ENCODE data around the gene TMEM59L.
"Not testable (repeated sequence)": the region's sequence is repeated elsewhere in the genome, so short reads cannot be mapped to it uniquely, and the experiment has no call there.

The TMEM59L gene

DNA sequence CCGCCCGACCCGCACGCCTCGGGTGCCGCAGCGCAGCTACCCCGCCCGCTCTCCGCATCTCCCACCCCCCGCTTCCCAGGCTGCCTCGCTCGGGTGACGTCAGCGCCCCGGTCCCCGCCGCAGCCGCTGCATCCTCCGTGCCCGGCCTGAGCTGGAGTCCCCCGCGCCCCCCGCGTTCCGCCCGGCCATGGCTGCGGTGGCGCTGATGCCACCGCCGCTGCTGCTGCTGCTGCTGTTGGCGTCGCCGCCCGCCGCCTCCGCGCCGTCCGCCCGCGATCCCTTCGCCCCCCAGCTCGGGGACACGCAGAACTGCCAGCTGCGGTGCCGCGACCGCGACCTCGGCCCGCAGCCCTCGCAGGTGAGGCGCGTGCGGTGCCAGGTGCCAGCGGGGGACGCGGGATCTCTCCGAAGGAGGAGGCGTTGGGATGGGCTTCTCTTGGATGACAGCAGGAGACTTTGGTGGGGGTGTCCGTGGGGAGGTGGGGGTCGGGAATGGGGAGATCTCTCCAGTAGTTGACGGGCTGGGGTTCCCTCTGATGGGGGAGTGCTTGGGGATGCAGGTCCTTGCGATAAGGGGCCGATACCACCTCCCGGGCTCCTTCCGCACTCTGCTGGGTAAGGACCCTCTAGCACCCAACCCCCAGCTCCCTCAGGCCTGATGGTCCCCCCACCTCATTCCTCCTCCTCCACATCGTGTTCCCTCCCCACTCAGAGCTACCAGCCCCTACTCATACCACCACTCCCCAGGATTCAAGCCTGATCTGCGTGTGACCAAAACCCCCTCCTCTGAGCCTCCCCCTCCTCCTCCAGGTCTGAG is at the start of gene TMEM59L:
Gene TMEM59L, plus strand, starts transcription at position 99 of the 817 bp plus-strand sequence. Its CDS starts 89 bp downstream, at position 188.
- no peak for DNase-seq

- no peak for DNase-seq
These were observed 45.7 kb upstream of the TMEM59L start for GRCh38 chr19:18566953-18567352.

GRCh38 chr19:18568367-18568766 is 44.3 kb upstream of the TMEM59L start:
- DNase-seq: no peak

- DNase-seq: peak; percentile 96
These were observed 40.9 kb upstream of the TMEM59L start, which contains the start of gene UBA52 for GRCh38 chr19:18571564-18572344. Gene UBA52 (plus strand): TSS chr19:18571857. CDS start chr19:18573301, 1,444 bp downstream.

GRCh38 chr19:18574691-18575291 is 37.9 kb upstream of the TMEM59L start:
- DNase-seq: no peak

GRCh38 chr19:18576383-18576782 is 36.3 kb upstream of the TMEM59L start:
- DNase-seq: no peak

GRCh38 chr19:18577365-18577914 is 35.2 kb upstream of the TMEM59L start:
- no peak for DNase-seq

- DNase-seq: no peak
These were observed 32.4 kb upstream of the TMEM59L start for GRCh38 chr19:18580311-18580710.

- DNase-seq: no peak
These were observed 26.4 kb upstream of the TMEM59L start for GRCh38 chr19:18586306-18586705.

DNA sequence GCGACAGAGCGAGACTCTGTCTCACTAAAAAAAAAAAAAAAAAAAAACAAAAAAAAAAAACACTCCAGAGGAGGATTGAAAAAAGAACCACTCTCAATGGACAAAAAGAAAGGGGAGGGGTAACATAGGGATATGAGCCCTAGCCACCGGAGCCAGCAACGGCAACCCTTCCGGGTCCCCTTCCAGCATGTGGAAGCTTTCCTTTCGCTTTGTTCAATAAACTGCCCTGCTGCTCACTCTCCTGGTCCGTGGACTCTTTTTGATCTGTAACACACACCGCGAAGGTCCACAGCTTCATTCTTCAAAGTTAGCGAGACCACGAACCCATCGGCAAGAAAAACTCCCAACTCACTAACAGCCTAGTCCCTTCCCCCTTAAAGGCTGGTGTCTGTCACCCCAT is 25.1 kb upstream of the TMEM59L start:
- DNase-seq: no peak

DNA sequence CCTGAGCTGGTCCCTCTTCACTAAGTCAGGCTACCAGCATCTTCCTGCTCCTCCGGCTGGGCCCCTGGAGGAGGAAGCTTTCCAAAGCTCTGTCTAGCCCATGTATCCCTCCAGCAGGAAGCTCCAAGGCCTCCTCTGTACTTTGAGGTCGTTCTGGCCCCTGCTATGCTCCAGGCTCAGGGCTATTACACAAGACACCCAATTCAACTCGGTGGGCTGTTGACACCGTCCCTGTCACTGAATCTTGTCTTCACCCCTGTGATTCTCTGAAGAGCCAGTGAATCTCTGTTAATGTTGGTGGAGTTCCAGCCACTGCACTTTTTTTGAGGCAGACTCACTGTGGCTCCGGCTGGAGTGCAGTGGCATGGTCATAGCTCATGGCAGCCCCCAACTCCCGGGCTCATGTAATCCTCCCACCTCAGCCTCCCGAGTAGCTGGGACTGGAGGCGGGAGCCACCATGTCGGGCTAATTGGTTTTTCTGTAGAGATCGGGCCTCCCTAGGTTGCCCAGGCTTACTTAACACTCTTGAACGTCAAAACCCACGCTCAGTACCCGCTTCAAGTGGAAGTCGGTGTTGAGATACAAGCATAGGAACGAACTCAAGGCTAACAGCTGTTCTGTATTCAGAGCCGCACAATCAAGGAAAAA is 24.6 kb upstream of the TMEM59L start:
- DNase-seq: no peak

GRCh38 chr19:18588611-18589379 is 23.9 kb upstream of the TMEM59L start, which contains the start of gene REX1BD:
Gene REX1BD (plus strand): TSS chr19:18588798. CDS start chr19:18588802, 4 bp downstream.
- DNase-seq: peak; percentile 63

DNA sequence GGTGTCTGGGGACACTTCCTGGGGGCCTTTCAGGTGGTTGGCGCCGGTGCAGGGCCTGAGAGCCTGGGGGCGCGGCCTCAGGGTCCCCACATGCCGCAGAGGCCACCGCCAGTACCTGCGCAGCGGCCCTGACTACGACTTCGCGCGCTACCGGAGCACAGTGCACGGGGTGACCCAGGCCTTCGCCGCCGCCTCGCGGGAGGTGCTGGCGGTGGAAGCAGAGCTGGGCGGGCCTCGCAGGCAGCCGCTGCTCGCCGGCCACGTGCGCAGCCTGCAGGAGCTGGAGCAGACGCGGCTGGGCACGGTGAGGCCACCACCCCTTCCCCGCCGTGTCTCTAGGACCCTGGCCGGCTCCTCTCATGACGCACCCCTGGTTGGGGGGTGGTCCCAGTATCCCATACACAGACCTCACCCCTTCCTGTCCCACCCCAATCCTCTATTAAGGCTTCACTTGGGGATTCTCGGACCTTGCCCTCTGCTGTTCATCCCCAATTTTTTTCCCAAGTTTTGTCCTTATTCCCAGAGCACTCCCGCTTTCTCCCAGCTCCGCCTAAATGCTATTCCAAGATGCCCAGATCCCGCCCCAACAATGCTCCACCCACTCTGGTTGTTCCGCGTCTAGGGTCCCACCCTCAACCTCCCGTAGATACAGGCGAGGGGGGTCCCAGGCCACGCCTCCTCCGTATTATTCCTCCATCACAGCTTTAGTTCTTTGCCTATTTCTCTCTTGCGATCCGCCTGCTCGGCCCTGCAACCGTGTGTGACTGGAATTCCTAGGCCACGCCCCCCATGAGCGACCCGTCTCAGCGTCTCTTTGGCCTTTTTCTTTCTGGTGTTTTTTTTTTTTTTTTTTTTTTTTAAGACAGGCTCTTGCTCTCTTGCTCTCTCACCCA is 23.0 kb upstream of the TMEM59L start:
- DNase-seq: peak; percentile 96

DNA sequence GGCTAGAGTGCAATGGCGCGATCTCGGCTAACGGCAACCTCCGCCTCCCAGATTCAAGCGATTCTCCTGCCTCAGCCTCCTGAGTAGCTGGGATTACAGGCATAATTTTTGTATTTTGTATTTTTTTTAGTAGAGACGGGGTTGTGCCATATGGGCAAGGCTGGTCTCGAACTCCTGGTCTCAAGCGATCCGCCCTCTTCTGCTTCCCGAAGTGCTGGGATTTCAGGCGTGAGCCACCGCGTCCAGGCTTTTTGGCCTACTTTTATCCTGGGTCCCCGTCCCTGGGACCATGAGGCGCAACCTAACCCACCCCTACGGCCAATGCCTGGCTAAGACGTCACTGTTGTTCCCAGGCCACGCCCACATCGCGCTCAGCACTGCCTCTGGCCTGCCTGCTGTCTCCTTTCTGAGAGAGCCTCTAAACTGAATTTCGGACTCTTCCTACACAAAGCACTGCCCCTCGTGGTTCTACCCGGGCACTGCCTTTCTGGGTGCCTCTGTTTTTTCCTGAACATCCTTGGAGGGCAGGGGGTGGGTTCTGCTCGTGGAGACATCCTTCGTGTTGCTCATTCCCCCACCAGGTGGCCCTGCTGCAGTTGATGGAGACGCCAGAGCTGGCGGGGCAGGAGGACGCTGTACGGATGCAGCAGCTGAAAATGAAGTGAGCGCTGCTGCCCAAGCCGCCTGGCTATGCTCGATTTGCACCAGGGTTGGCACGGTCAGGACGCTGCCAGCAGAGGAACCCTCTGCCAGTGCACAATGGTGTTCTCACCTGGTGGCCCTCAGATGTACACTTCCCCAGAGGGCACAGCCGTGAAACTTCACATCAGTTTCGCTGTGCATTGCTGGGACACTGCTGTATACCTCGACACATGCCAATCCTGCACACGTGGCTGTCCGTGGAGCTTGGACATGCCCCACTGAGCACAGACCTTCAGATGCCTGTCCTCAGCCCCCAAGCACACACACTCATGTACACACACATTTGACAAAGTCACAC is 22.1 kb upstream of the TMEM59L start:
- DNase-seq: peak; percentile 99

DNA sequence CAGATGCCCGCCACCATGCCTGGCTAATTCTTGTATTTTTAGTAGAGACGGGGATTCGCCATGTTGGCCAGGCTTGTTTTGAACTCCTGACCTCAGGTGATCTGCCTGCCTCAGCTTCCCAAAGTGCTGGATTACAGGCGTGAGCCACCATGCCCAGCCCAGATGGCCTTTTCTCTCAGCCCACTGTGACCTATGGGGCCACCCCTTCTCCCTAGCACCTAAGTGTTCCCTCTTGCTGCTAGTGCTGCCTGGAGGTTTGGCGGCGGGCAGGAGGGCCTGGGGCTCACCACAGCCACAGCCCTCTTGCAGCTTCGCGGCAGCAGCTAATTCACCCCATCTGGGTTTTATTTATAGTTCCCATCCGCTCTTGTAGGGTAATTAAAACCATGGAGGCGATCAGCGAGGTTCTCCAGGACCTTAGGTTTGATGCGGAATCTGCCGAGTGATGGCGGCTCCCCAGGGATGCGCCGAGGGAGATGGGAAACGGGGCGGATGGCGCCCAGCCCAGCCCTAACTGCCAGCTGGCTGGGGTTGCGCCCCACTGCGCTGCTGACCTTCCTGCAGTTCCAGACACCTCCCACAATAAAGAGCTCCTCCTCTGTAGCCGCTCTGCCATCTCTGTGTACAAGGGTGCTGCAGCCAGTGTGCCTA is 20.8 kb upstream of the TMEM59L start:
- peak; percentile 41 for DNase-seq

DNA sequence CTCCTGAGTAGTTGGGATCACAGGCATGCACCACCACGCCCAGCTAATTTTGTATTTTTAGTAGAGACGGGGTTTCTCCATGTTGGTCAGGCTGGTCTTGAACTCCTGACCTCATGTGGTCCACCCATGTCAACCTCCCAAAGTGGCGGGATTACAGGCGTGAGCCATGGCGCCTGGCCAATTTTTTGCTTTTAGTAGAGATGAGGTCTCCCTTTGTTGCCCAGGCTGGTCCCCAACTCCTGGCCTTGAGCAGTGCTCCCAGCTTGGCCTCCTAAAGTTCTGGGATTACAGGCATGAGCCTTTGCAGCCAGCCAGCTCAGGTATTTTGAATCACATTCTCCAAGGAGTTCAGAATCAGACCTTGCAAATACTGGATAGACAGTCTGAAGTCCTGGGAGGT is 19.9 kb upstream of the TMEM59L start:
- not testable (repeated sequence) for DNase-seq

GRCh38 chr19:18593367-18594095 is 19.1 kb upstream of the TMEM59L start:
- no peak for DNase-seq

Measured in NCI-H1694 (cell line).